ENCODE data around the gene ISY1.
"Not testable (repeated sequence)": the region's sequence is repeated elsewhere in the genome, so short reads cannot be mapped to it uniquely, and the experiment has no call there.

The ISY1 gene

DNA sequence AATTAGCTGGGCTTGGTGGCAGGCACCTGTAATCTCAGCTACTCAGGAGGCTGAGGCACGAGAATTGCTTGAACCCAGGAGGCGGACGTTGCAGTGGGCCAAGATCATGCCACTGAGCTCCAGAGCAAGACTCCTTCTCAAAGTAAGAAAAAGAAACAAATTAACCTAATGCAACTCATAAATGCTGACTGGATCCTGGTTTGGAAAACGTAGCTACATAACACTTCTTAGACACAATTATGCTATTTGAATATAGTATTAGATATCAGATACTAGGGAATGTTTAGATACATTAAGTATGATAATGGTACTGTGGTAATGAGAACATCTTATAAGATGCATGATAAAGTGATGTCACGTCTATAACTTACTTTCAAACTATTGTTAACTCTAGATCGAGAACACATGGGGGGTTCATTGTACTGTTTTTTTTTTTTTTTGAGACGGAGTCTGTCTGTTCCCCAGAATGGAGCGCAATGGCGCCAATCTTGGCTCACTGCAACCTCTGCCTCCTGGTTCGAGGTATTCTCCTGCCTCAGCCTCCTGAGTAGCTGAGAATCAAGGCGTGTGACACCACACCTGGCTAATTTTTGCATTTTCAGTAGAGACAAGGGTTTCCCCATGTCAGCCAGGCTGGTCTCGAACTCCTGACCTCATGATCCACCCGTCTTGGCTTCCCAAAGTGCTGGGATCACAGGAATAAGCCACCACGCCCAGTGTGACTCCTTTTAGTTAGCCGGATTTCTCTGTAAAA lies 5.9 kb upstream of the ISY1 start:
- no peak for DNase-seq (ENCODE audit: low read depth, low spot score)

DNA sequence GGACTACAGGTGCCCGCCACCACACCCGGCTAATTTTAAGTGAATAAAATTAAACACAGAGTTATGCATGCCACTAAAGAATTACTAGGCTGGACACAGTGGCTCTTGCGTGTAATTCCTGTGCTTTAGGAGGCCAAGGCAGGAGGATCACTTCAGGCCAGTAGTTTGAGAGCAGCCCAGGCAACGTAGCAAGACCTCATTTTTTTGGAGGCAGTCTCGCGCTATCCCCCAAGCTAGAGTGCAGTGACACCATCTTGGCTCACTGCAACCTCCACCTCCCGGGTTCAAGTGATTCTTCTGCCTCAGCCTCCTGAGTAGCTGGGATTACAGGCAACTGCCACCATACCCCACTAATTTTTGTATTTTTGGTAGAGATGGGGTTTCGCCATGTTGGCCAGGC lies 4.7 kb upstream of the ISY1 start:
- DNase-seq (ENCODE audit: low read depth, low spot score), result not testable (repeated sequence)

DNA sequence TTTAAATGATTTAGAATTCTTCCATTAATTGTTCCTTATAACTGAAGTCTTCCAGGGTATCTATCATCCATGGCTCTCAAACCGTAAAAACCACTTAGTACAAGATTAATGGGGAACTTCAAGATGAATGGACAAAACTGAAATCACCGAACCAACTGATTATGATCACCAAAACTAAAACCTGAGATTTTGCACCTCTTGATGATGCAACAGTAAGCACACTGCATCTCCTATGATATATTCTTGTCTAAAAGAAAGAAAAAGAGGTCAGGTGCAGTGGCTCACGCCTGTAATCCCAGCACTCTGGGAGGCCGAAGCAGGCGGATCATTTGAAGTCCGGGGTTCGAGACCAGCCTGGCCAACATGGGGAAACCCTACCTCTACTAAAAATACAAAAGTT lies 3.6 kb upstream of the ISY1 start:
- DNase-seq (ENCODE audit: low read depth, low spot score), result no peak

DNA sequence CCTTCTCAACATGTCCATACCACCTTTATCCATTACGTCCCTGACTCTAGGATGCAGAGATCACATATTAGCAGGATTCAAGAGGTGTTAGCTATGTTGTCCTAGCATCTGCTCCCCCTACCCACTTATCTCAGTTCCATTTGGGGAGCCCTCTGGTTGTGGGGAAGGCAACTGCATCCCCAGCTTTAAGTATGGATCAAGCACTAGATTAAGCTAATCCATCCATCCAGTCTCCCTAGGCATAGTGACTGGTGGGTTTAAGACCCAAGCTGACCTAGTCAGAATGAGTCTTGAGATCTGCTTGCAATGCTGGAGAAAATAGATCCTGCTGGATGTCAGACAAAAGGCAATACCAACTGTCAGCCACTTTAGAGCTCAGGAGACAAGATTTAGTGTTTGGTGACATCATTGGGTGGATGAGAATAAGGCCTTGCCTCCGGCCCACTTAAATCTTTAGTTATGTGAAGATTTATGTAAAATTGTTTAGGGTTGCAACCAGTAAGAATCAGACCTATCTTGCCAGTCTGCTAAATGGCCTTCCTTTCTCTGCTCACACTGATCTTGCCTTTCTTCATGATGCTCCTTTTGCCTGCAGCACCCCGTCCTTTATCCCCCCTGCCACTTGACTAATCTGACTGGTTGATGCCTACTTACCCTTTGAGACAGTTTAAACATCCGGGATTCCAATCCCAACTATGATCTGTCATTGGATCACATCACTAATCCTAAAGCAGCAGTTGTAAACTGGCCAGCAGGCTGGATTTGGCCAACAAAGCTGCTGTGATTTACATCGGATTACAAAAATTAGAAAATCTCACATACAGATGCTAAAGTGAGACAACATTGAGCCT lies 2.1 kb upstream of the ISY1 start:
- no peak for DNase-seq (ENCODE audit: low read depth, low spot score)

DNA sequence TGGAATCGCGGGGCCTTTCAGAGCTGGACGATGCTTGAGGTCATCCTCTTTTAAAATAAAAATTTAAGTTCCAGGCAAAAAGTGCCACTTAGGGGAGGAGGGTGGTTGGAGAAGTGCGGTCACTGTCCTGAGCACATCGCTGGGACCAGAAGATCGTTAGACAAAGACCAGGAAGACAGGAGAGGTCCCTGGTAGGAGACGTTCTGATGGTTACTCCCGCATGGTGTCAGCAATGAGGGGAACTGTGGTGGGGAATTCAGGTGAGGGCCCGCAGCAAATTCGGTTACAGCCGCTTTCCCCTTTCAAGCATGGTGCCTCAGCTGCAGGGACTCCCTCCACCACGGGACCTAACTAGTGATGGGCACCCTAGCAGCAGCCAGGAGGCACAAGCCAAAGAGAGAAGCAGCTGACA lies 1.0 kb upstream of the ISY1 start:
- DNase-seq (ENCODE audit: low read depth, low spot score), result no peak

DNA sequence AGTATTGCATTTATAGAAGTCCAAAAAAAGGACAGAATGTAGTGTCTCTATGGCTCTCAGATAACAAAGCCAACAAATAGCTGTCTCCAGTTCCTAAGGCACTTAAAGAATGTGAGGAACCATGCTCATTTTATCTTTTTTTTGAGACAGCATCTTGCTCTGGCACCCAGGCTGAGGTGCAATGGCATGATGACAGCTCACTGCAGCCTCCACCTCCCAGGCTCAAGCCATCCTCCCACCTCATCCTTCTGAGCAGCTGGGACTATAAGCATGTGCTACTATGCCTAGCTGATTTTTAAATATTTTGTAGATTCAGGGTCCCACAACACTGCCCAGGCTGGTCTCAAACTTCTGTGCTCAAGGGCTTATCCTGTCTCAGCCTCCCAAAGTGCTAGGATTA lies 16.1 kb downstream of the ISY1 start:
- no peak for DNase-seq (ENCODE audit: low read depth, low spot score)

DNA sequence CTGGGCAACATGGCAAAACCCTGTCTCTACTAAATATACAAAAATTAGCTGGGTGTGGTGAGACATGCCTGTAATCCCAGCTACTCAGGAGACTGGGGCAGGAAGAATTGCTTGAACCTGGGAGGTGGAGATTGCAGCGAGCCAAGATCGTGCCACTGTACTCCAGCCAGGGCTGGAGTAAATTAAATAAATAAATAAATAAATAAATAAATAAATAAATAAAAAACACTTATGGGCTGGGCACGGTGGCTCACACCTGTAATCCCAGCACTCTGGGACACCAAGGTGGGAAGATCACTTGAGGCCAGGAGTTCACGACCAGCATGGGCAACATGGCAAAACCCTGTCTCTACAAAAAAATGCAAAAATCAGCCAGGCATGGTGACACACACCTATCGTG lies 19.9 kb downstream of the ISY1 start:
- not testable (repeated sequence) for DNase-seq (ENCODE audit: low read depth, low spot score)

DNA sequence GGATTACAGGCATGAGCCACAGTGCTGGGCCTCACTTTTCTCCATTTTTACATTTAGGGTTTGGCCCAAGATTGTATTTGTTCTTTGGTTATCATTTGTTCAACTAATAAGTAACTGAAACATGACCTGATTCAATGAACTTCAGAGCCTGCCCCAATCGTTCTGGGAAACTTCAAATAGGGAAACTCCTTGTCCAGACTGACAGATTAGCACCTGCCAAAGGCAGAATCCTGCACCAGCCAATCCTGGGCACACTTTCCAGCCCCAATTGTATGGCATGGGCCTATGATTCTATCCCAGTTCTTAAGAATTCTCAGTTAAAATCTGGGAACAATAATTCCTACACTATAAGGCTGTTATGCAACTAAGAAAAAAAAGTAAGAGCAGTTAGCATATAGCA lies 21.0 kb downstream of the ISY1 start:
- DNase-seq (ENCODE audit: low read depth, low spot score), result no peak

DNA sequence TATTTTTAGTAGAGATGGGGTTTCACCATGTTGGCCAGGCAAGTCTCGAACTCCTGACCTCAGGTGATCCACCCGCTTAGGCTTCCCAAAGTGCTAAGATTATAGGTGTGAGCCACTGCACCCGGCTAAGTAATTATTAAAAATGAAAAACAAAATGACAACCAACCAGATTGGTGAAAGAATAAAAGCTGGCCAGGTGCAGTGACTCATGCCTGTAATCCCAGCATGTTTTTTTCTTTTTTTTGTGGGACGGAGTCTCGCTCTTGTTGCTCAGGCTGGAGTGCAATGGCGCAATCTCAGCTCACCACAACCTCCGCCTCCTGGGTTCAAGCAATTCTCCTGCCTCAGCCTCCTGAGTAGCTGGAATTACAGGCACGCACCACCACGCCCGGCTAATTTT lies 24.6 kb downstream of the ISY1 start:
- DNase-seq (ENCODE audit: low read depth, low spot score), result not testable (repeated sequence)

DNA sequence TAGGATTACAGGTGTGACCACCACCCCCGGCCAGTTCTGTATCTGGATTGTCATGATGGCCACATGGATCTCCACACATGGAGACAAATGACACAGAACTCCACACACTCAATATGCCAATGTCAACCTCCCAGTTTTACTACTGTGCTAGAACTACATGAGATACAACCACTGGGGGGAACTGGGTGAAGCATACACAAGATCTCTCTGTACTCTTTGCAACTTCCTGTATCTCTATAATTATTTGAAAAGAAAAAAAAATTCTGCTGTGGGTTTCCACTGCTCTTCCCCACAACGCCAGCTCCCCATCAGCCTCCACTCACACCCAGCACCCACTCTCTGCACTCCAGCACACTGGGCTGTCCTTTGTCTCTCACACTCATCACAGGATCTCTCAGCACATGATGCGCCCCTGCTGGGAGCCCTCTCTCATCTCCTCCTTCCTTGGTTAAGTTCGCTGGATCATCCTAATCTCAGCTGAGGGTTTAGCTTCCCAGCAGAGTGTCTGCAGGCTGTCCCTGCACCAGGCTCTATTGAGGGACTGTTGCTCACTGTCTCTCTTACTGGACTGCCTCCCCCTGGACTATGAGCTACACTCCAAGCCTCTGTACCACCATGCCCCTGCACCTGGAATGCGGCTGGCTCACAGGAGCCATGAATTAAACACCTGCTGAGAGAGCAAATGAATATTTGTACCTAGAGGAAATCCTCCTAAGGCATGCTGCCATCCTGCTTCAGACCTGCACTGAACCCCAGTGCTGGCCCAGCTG lies 28.6 kb downstream of the ISY1 start:
- no peak for DNase-seq (ENCODE audit: low read depth, low spot score)

DNA sequence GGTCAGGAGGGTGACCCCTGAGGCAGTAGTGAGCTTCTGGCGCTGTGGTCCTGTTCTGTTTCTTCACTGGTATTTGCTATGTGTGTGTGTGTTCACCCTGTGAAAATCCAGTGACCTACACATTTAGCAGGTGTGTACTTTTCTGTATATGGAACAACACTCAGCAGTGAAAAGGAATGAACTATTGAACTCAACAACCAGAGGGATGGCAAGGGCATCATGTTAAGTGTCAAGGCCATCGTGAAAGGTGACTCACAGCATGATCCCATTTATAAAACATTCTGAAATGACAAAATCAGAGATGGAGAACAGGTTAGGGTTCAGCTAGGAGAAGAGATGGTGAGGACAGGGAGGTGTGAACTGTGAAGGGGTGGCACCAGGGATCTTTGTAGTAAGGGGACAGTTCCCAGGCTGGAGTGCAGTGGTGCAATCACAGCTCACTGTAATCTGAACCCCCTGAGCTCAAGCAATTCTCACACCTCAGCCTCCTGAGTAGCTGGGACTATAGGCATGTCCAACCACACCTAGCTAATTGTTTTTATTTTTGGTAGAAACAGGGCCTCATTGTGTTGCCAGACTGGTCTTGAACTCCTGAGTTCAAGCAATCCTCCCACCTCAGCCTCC lies 29.3 kb downstream of the ISY1 start:
- no peak for DNase-seq (ENCODE audit: low read depth, low spot score)

DNA sequence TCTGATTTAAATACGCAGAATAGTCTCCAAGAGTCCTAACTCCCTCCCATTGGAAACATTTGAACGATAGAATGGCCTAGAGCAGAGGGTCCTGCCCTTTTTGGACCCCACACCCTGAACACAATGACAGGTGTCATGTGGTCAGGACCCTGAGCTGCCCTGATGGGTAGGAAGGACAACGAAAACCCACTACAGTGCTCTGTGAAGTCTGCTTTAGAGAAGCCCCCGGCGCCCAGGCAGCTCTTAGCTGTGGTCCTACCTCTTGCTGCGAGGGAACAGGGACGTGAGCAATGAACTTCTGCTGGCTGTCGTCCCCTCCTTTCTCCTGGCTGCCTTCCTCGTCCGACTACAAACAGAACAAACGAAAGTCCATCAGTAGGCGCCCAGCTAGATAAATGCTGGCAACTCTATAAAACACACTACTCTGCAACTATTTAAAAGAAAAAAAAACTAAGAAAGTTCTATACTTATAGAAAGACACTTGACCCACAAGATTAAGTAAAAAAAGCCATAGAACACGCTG lies 30.5 kb downstream of the ISY1 start:
- no peak for DNase-seq (ENCODE audit: low read depth, low spot score)

DNA sequence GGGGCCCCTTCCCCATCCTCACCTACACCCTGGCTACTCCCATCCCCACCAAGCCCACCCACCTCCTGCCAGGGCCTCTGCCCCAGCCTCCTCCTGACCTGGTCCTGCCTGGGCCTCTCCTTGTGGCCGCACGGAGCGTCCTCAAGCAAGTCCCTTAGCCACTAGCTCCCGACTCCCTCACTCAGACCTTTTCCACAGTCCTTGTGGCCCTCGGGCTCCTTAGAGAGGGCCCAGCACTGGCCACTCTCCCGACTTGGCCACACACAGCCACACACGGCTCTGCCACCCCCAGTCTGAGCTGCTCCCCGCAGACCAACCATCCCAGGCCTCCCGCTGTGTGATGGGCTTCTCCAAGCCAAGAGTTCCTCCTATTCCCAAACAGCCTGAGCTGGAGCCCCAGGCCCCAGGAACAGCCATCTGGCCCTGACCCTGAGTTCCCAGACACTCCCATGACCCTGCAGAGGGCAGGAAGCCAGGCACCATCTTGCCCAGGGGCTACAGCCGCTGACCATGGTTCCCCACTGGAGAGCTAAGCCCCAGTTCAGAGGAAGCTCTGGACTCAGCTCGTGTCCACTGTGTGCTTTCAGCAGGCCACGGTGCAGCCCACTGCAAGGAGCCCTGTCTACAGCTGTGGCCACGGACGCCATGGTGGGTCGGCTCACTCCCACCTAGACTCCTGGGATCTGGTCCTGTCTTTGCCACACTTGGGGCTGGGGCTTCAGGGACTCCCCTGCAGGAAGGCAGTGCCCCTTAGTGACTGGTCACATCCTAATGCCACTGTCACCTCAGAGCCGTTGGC lies 32.3 kb downstream of the ISY1 start:
- DNase-seq (ENCODE audit: low read depth, low spot score), result no peak

DNA sequence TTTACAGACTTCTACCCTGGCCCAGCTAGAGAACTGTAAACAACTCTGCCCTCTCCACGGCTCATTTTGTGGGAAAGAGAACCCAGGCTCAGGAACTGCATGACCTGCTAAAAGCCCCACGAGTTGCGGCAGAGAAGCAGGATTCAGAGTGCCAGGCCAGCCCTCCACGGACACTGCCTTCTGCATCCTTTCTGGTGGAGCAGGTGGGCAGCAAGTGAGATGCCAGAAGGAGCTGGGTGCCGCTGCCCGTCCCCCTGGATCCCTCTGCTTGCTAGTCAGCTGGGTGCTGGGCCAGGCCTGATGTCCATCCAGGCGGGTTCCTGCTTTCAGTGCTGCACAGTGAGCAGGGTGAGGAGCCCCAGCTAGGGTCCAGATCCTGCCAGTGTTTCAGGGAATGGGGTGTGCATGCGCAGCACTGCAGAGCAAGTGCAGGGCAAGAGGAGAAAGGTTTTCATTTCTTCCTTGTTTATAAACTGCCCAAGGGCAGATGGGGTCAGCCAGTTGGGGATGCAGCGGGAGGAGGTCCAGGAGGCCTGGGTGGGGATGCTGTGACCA lies 34.1 kb downstream of the ISY1 start:
- no peak for DNase-seq (ENCODE audit: low read depth, low spot score)

DNA sequence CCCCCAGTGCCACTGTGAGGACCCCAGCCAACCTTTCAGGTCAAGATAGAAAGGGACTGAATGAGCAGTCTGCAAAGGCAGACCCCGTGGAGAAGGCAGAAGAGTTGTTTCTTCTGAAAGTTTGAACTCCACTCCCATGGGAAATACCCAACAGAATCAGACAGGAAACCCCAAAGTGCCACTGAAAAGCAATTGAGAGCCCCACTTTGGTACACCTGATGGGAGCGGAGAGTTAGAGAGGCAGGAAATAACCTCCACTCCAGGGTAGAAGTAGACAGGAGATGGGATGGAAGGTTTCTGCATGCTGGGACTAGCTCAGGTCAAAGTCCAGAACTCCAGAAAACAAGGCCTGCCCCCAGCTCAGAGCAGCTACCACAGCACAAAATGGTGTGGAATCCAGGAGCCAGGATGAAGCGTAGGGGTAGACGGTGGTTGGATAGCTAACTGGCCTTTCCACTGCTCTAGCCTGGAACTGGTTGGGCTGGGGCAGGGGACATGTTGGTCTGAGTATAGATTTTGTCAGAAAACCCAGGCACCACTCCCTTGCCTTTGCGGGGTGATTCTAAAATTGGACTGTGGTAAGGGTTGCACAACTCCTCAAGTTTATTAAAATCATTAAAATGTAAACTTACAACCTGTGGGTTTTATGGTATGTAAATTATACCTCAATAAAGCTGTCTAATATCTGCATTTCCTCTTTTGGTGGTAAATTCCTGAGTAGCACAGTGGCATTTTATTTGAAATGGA lies 37.4 kb downstream of the ISY1 start:
- DNase-seq (ENCODE audit: low read depth, low spot score), result no peak

DNA sequence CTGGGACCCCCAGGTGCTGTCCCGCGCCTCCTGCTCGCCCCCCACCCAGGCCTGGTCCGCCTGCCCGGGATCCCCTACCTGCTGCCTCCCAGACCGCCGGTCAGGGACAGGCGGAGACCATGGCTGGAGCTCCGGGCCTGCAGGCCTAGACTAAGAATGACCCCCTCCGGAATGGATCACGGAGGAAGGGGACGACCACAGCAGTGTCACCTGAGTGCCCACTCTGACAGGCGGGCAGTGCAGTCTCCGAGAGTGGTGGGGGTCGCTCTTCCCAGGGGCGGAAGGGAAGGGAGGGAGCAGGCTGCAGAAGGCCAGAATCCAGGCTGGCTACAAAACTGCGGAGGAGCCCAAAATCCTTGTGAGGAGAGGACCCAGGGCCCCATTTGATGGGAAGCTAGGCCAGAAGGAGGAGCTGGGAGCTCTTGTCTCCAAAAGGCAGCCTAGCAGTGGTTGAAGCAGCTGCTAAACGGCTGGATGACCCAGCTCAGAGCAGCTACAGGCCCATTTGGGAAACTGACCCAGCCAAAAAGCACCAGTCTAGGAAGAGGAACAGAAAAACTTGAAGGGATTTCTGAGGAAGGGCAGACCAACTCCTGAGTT lies 38.4 kb downstream of the ISY1 start:
- no peak for DNase-seq (ENCODE audit: low read depth, low spot score)

DNA sequence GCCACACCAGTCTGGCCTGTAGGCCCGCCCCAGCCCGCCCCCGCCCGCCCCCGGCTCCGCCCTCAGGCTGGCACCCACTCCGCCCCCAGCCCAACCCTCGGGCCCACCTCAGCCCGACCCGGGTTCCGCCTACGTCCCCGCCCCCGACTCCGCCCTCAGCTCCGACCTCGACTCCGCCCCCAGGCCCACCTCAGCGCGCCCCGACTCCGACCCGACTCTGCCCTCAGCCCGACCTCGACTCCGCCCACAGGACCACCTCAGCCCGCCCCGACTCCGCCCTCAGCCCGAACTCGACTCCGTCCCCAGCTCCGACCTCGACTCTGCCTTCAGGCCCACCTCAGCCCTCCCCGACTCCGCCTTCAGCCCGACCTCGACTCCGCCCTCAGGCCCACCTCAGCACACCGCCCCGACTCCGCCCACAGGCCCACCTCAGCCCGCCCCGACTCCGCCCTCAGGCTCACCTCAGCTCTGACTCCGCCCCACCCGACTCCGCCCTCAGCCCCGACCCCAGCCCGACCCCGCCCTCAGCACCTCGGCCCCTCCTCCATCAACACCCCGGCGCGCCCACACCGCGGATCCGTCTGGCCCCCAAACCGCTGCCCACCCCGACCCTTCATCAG lies 39.0 kb downstream of the ISY1 start, which contains the start of gene RAB43:
Gene RAB43 (minus strand): TSS at position 13 of the 620 bp plus-strand sequence. CDS start 315 bp downstream, outside the sequence.
- DNase-seq (ENCODE audit: low read depth, low spot score), result peak; percentile 56

DNA sequence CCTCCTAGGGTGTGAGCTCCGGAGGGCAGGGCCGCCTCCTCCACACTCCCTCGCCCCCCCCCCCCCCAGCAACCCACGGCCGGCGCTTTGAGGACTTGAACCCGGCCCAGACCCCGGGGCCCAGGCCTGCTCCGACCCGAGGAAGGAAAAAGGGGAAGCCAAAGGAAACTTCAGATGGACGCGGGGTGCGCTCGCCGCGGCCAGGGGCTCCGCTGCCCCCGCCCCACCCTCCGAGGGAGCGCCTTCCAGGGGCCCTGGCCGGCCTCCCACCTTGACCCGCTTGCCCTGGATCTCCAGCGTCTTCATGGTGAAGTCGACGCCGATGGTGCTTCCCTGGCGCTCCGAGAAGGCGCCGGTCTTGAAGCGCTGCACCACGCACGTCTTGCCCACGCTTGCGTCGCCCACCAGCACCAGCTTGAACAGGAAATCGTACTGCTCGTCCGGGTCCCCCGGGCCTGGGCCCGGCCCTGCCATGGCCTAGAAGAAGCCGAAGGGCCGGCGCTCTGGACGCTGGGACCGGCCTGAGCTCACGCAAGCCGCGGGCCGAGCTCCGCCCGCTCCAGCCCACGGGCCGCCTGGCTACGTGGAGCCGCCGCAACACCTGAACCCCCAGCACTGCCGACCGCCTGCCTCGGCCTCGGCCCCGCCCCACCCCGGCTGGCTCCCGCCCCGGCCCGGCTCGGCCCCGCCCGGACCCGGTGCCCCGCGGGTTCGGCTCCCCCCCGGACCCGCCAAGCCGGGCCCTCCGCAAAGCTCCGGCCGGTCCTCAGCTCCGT lies 39.7 kb downstream of the ISY1 start:
- DNase-seq (ENCODE audit: low read depth, low spot score), result no peak
